ENCODE measurements around the gene ANK3.
A peak's percentile ranks its signal among the peaks of the same experiment; 100 is the strongest.

Gene ANK3

DNA sequence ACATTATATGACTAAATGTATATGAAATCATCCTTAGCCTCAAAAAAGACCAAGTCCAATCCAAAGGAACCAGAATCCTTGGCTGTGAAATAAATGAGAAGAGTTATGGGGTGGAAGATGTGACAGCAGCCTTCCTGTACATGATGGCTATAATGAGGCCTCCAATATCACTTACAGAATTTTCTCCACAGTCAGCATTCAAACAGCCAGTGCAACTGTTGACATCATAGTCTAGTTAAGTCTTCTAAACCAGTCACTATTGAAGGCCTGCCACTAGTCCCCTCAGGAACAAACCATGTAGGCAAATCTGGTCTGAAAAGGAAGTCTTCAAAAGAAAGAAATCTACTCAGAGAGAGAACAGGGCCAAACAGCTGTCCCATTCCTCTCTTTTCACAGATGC, 263.8 kb downstream of the ANK3 start:
- TF ChIP-seq, protein P1, sequence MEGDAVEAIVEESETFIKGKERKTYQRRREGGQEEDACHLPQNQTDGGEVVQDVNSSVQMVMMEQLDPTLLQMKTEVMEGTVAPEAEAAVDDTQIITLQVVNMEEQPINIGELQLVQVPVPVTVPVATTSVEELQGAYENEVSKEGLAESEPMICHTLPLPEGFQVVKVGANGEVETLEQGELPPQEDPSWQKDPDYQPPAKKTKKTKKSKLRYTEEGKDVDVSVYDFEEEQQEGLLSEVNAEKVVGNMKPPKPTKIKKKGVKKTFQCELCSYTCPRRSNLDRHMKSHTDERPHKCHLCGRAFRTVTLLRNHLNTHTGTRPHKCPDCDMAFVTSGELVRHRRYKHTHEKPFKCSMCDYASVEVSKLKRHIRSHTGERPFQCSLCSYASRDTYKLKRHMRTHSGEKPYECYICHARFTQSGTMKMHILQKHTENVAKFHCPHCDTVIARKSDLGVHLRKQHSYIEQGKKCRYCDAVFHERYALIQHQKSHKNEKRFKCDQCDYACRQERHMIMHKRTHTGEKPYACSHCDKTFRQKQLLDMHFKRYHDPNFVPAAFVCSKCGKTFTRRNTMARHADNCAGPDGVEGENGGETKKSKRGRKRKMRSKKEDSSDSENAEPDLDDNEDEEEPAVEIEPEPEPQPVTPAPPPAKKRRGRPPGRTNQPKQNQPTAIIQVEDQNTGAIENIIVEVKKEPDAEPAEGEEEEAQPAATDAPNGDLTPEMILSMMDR (conservative IDR thresholded peaks at IDR 0.05; ENCODE audit: low read depth): no peak
- ChIA-PET POLR2A (ENCODE audit: low non-redundant PET) (interaction anchor here (0.7 kb wide), 1 partner anchor 56 kb away, joined by 4 read pairs; no protein-coding TSS in a partner anchor), CTCF (no interaction called here)
- DNase-seq (ENCODE audit: low spot score): no peak
- H3K27ac ChIP-seq: no peak overlapping the region

DNA sequence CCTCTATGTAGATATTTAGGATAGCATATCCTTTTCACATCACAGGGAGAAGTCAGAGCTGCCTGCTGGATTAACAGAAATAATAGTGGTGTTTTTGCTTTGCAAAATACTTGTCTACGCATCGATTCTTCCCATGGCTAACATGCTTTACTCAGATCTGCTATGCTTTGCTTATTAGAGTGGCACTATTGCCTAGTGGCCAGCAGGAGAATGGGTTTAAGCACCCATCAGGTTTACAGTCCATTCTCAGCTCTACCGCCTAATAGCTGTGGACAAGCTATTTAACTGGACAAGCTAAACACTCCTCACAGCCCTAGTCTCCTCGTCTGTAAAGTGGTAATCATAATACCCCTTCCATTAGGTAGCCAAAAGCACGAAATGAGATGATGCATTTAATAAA, 265.1 kb downstream of the ANK3 start:
- TF ChIP-seq, protein P1 (conservative IDR thresholded peaks at IDR 0.05; ENCODE audit: low read depth): no peak
- DNase-seq (ENCODE audit: low spot score): no peak
- POLR2A ChIA-PET (ENCODE audit: low non-redundant PET): no interaction called here
- CTCF ChIA-PET: interaction anchor here (0.7 kb wide), 1 partner anchor 80 kb away, joined by 4 read pairs; no protein-coding TSS in a partner anchor
- no peak overlapping the region for H3K27ac ChIP-seq

DNA sequence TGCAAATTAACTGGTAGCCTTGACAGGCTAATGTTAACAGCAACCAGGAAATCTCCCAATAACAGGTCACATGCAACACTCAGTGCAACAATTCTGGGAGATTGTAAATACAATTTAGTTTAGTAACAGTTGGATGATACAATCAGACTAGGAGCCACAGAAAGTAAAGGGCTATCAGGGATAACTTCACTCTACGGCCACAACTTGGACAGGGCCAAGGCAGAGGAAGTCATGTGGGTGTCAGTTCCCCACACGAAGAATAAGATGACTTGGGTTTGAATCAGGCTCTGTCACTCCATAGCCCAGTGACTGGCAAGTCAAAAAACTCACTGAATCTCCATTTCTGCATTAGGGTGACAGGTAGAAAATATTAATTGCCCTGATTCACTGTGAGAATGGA, 266.0 kb downstream of the ANK3 start:
- DNase-seq (ENCODE audit: low spot score): no peak
- H3K27ac ChIP-seq: peak overlapping the region; percentile 72
- TF ChIP-seq, protein P1 (conservative IDR thresholded peaks at IDR 0.05; ENCODE audit: low read depth): no peak
- POLR2A ChIA-PET (ENCODE audit: low non-redundant PET): no interaction called here
- CTCF ChIA-PET: no interaction called here

DNA sequence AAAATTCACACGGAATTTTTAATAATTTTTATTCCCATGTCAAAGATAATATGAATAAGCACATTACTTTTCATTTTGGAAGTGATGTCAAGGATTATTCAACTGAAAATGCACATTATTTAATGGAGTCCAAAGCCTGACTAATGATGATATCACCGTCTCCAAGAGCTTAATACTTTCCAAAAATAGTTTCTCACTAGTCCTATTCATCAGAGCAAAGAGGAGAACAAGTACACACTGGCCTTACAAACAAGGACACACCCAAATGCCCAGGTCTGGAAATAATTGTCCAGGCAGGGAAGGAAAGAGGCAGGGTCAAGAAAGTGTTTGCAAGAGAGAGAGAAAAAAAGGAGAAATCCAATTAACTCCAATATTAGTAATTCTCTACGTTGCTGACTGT, 266.5 kb downstream of the ANK3 start:
- H3K27ac ChIP-seq: no peak overlapping the region
- ChIA-PET POLR2A (ENCODE audit: low non-redundant PET) (no interaction called here), CTCF (no interaction called here)
- peak; percentile 86 for DNase-seq (ENCODE audit: low spot score)
- TF ChIP-seq, protein P1 (conservative IDR thresholded peaks at IDR 0.05; ENCODE audit: low read depth): no peak

DNA sequence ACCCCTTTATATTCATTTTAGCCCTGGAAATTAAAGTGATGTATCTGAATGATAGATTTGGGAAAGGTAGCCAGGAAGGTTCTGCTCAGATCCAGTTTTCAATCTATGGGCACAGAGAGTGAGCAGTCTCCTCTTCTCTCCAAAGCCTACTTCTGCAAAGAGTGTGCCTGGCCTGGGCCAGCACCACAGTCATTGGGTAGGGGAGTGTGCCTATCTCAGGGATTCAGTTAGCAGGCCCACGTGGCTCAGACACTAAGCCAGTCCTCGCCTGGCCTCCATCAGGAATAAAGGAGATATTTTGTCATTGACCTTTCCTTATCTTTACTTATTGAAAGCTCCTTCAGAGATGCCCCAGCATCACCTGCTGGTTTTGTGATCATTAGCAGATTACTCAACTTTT, 267.5 kb downstream of the ANK3 start:
- DNase-seq (ENCODE audit: low spot score): no peak
- H3K27ac ChIP-seq: peak overlapping the region; percentile 64
- ChIA-PET POLR2A (ENCODE audit: low non-redundant PET) (no interaction called here), CTCF (interaction anchor here (0.6 kb wide), 1 partner anchor 291 kb away, joined by 4 read pairs; no protein-coding TSS in a partner anchor)
- TF ChIP-seq, protein P1 (conservative IDR thresholded peaks at IDR 0.05; ENCODE audit: low read depth): no peak

DNA sequence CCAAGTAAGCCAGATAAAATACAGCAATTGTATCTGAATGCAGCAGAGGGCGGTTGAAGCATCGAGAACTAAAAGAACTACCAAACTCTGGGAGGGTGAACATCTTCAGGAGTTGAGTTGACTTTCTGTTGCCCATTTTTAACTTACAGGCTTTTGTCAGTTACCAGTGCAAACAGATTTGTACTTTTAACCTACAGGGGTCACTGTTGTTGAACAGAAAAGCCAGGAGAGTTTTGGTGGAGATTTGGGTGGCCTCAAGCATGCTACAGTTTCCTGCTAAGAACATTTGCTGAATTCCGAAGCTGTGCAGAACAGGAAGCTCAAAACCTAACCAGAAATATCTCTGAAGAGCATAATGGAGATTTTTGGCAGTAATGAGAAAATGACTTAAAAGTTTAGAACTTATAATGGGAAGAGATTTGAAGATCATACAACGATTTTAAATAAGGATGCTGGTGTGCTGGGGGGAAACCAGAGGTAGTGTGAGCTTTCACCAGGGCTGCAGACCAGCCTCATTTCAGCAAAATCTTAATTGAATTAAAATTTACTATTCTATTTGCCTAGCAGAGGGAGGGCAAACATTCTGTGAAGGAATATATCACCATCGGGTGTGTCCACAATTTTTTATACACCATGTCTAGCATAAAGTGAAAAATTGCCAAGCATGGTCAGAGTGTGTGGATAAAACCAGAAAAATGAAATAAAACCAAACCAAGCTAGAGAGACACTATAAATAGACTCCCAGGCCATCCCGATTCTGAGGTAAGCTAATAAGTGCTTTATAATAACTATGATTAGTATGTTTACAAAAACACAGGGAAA, 274.7 kb downstream of the ANK3 start:
- DNase-seq (ENCODE audit: low spot score): no peak
- H3K27ac ChIP-seq: no peak overlapping the region
- TF ChIP-seq, protein P1 (conservative IDR thresholded peaks at IDR 0.05; ENCODE audit: low read depth): peak; percentile 45
- ChIA-PET POLR2A (ENCODE audit: low non-redundant PET) (no interaction called here), CTCF (interaction anchor here (0.6 to 1.9 kb wide), 11 partner anchors 14 to 510 kb away, joined by 3 to 8 read pairs (median 3); no protein-coding TSS in a partner anchor)

Data from RWPE1 (cell line).